Osteoblast (primary cell): ENCODE data around the gene ZIC4. TPM values are rescaled to one million over a fixed set of nuclear protein-coding genes. Genes with fewer than 3 reads are reported as not detected.

ENCODE experiments used
- DNase-seq: peaks from one replicate; pipeline ENCODE4 v3.0.0; 2011; ENCODE audit warnings: low spot score, mixed read lengths; ENCODE audit not compliant: insufficient read length; ENCODE audit errors: missing footprints
- H2AFZ ChIP-seq: 2 replicates; pipeline ENCODE4 v1.6.0; 2011; ENCODE audit warnings: mild to moderate bottlenecking, low read length
- H3K27ac ChIP-seq: 2 replicates; pipeline ENCODE4 v1.5.1; 2011; ENCODE audit warnings: mild to moderate bottlenecking, low read depth, low read length, moderate library complexity
- H3K27me3 ChIP-seq: 2 replicates; pipeline ENCODE4 v1.6.0; 2012; ENCODE audit warnings: mild to moderate bottlenecking, control low read depth, inconsistent platforms, low read length, moderate library complexity; ENCODE audit not compliant: insufficient read depth
- H3K36me3 ChIP-seq: 2 replicates; pipeline ENCODE4 v1.5.1; 2011; ENCODE audit warnings: mild to moderate bottlenecking, low read length, control low read depth, moderate library complexity; ENCODE audit not compliant: insufficient read depth
- H3K4me1 ChIP-seq: 2 replicates; pipeline ENCODE4 v1.5.1; 2011; ENCODE audit warnings: mild to moderate bottlenecking, low read length, control low read depth, moderate library complexity; ENCODE audit not compliant: insufficient read depth
- H3K4me2 ChIP-seq: 2 replicates; pipeline ENCODE4 v1.6.0; 2011; ENCODE audit warnings: mild to moderate bottlenecking, low read length; ENCODE audit not compliant: insufficient read depth
- H3K4me3 ChIP-seq: fragments of 200-600 bp; sonication (generic); 3 replicates; pipeline ENCODE4 v1.5.1; 2012; ENCODE audit warnings: mild to moderate bottlenecking, low read length, inconsistent platforms; ENCODE audit not compliant: insufficient read depth
- H3K79me2 ChIP-seq: 2 replicates; pipeline ENCODE4 v1.6.0; 2012; ENCODE audit warnings: mild to moderate bottlenecking, low read length, control low read depth, inconsistent platforms; ENCODE audit not compliant: insufficient read depth
- H3K9me3 ChIP-seq: 2 replicates; pipeline ENCODE4 v1.5.1; 2011; ENCODE audit warnings: low read depth, low read length, control low read depth
- H4K20me1 ChIP-seq: 2 replicates; pipeline ENCODE4 v1.6.0; 2012; ENCODE audit warnings: mild to moderate bottlenecking, low read length, control low read depth; ENCODE audit not compliant: insufficient read depth
- CTCF ChIP-seq: IDR thresholded peaks from 2 replicates; pipeline ENCODE4 v1.5.1; 2011; ENCODE audit warnings: mild to moderate bottlenecking, low read depth, low read length, moderate library complexity; ENCODE audit errors: extremely low read depth
- total RNA-seq: library from RNA; depleted of rRNA; stranded (reverse); fragments of >200 nt; gene quantifications from 2 replicates; pipeline ENCODE4 v1.2.3, GENCODE V29; 2012

ZIC4 gene
- total RNA-seq, 1 donor, result 0.72 TPM

- no peaks in the 10 kb centered on the region for H3K36me3 ChIP-seq
- no peaks in the 10 kb centered on the region for H3K4me1 ChIP-seq
- no peaks in the 10 kb centered on the region for H3K79me2 ChIP-seq
Observed at GRCh38 chr3:147398813-147399534, 7.4 kb downstream of the ZIC4 start.

GRCh38 chr3:147397875-147398812, 8.2 kb downstream of the ZIC4 start:
- no peak overlapping the region for H3K4me3 ChIP-seq
- no peaks in the 10 kb centered on the region for H3K9me3 ChIP-seq
- H3K79me2 ChIP-seq, result no peaks in the 10 kb centered on the region
- TF ChIP-seq CTCF, result no peak
- H3K4me1 ChIP-seq, result no peaks in the 10 kb centered on the region
- H4K20me1 ChIP-seq, result no peaks in the 10 kb centered on the region
- H3K27me3 ChIP-seq, result peaks cover 89% of the 10 kb centered on the region
- no peak overlapping the region for H2AFZ ChIP-seq
- H3K27ac ChIP-seq, result no peak overlapping the region
- no peak for DNase-seq
- H3K36me3 ChIP-seq, result no peaks in the 10 kb centered on the region
- no peak overlapping the region for H3K4me2 ChIP-seq

More at GRCh38 chr3:147398813-147399534, 7.4 kb downstream of the ZIC4 start:
- no peak overlapping the region for H3K4me3 ChIP-seq
- H3K27me3 ChIP-seq, result peaks cover 85% of the 10 kb centered on the region
- H3K4me2 ChIP-seq, result no peak overlapping the region
- H2AFZ ChIP-seq, result no peak overlapping the region
- H4K20me1 ChIP-seq, result no peaks in the 10 kb centered on the region
- H3K9me3 ChIP-seq, result no peaks in the 10 kb centered on the region
- H3K27ac ChIP-seq, result no peak overlapping the region
- no peak for DNase-seq
- TF ChIP-seq CTCF, result no peak

GRCh38 chr3:147397155-147397874, 9.0 kb downstream of the ZIC4 start:
- Histone ChIP-seq H2AFZ (no peak overlapping the region), H3K27ac (no peak overlapping the region), H3K4me1 (no peaks in the 10 kb centered on the region), H3K27me3 (peaks cover 89% of the 10 kb centered on the region), H3K79me2 (no peaks in the 10 kb centered on the region), H3K4me3 (no peak overlapping the region), H3K9me3 (no peaks in the 10 kb centered on the region), H3K36me3 (no peaks in the 10 kb centered on the region), H3K4me2 (peak overlapping the region; percentile 18), H4K20me1 (no peaks in the 10 kb centered on the region)
- TF ChIP-seq CTCF, result no peak
- peak; percentile 91 for DNase-seq
